GM12878 (cell line): ENCODE data around the gene SMIM44. TPM values are rescaled to one million over a fixed set of nuclear protein-coding genes. Genes with fewer than 3 reads are reported as not detected.

ENCODE experiments used
- ATAC-seq: fragments of 200-7000 bp; cut with Tn5 transposase; 3 replicates; pipeline ENCODE4 v1.9.1; 2020; ENCODE audit warnings: mild to moderate bottlenecking, moderate library complexity
- BruUV-seq: library from RNA; stranded (reverse); fragments of 400-500 nt; replicated peaks from 2 replicates; lab custom pipeline; 2021; lab: Mats Ljungman, UMichigan
- CTCF ChIA-PET: fragments of 300-600 bp; sonication (Branson Sonifier 250); formaldehyde crosslinking; extraction: SDS; loops from one replicate; lab custom pipeline; 2021; ENCODE audit warnings: inconsistent platforms; lab: Yijun Ruan, JAX
- POLR2A ChIA-PET: fragments of 350-600 bp; formaldehyde crosslinking; extraction: SDS; loops from one replicate; lab custom pipeline; 2021; ENCODE audit warnings: inconsistent platforms; lab: Charles Lee
- RAD21 ChIA-PET: fragments of 300-600 bp; sonication (Branson Sonifier 250); formaldehyde crosslinking; loops from one replicate; lab custom pipeline; 2023; ENCODE audit warnings: antibody characterized with exemption; ENCODE audit not compliant: unreplicated experiment; lab: Charles Lee
- SMC1A ChIA-PET: fragments of 300-600 bp; sonication (Branson Sonifier 250); formaldehyde crosslinking; loops from one replicate; lab custom pipeline; 2023; ENCODE audit not compliant: unreplicated experiment, uncharacterized antibody; lab: Charles Lee
- DNase-seq: peaks from one replicate; pipeline ENCODE4 v3.0.0-alpha.2; 2011; ENCODE audit warnings: low read depth, low spot score
- FAIRE-seq: peaks from 3 replicates; lab custom pipeline; 2011; peaks lifted over from hg19 to GRCh38; lab: Jason Lieb, UNC
- H2AFZ ChIP-seq: 2 replicates; pipeline ENCODE4 v1.6.0; 2011; ENCODE audit warnings: low read depth, low read length, control low read depth; ENCODE audit not compliant: control insufficient read depth
- H3K27ac ChIP-seq: 2 replicates; pipeline ENCODE4 v1.5.1; 2011; ENCODE audit warnings: control low read depth; ENCODE audit not compliant: control insufficient read depth, insufficient read depth
- H3K27me3 ChIP-seq, 2 experiments: replicated peaks in 1 of 2; 2 replicates each; pipeline versions ENCODE4 v1.6.0 to v1.6.1; 2011; ENCODE audit warnings: low read length in 1 of 2; ENCODE audit not compliant: control insufficient read depth in 2 of 2, insufficient read depth in 2 of 2
- H3K36me3 ChIP-seq, 2 experiments: 2 replicates each; pipeline ENCODE4 v1.5.1; 2011; ENCODE audit warnings: low read length in 1 of 2; ENCODE audit not compliant: control insufficient read depth in 2 of 2, insufficient read depth in 2 of 2
- H3K4me1 ChIP-seq: 2 replicates; pipeline ENCODE4 v1.6.1; 2011; ENCODE audit warnings: mild to moderate bottlenecking, low read length, moderate library complexity, mixed read lengths; ENCODE audit not compliant: control insufficient read depth, insufficient read depth
- H3K4me2 ChIP-seq: 2 replicates; pipeline ENCODE4 v1.6.0; 2011; ENCODE audit warnings: control low read depth; ENCODE audit not compliant: control insufficient read depth, insufficient read depth
- H3K4me3 ChIP-seq: fragments of 200-600 bp; sonication (generic); 2 replicates; pipeline ENCODE4 v1.5.1; 2016
- H3K79me2 ChIP-seq: 2 replicates; pipeline ENCODE4 v1.6.0; 2011; ENCODE audit warnings: low read length; ENCODE audit not compliant: control insufficient read depth, insufficient read depth
- H3K9ac ChIP-seq: 2 replicates; pipeline ENCODE4 v1.8.0; 2011; ENCODE audit warnings: low read length, control low read depth, mixed read lengths; ENCODE audit not compliant: control insufficient read depth, insufficient read depth
- H3K9me3 ChIP-seq: replicated peaks from 3 replicates; pipeline ENCODE4 v1.5.1; 2011; ENCODE audit warnings: mild to moderate bottlenecking, low read length; ENCODE audit not compliant: control insufficient read depth, insufficient read depth
- H4K20me1 ChIP-seq: 2 replicates; pipeline ENCODE4 v1.6.0; 2011; ENCODE audit not compliant: control insufficient read depth, insufficient read depth
- ATF7 ChIP-seq: fragments of 450-650 bp; IDR thresholded peaks from 2 replicates; pipeline ENCODE4 v1.6.1; 2016; ENCODE audit warnings: low read depth, mild to moderate bottlenecking
- CBX3 ChIP-seq: fragments of 200-600 bp; sonication (generic); IDR thresholded peaks from 2 replicates; pipeline ENCODE4 v1.6.1; 2016; ENCODE audit warnings: low read depth, borderline replicate concordance
- KDM1A ChIP-seq: fragments of 200-600 bp; sonication (generic); IDR thresholded peaks from 2 replicates; pipeline ENCODE4 v1.6.1; 2016; ENCODE audit warnings: borderline replicate concordance
- MYB ChIP-seq: fragments of 150-350 bp; IDR thresholded peaks from 2 replicates; pipeline ENCODE4 v1.6.1; 2014; ENCODE audit warnings: mild to moderate bottlenecking, low read depth, low read length, borderline replicate concordance
- RAD51 ChIP-seq: fragments of 450-650 bp; IDR thresholded peaks from 2 replicates; pipeline ENCODE4 v1.6.1; 2016; ENCODE audit warnings: moderate library complexity, mild to moderate bottlenecking, inconsistent platforms
- TCF7 ChIP-seq: IDR thresholded peaks from 2 replicates; pipeline ENCODE4 v1.6.1; 2014; ENCODE audit warnings: antibody characterized with exemption, borderline replicate concordance
- WGBS: methylation state at CpG from one replicate; pipeline ENCODE4 v1.1.6; 2016; ENCODE audit warnings: low lambda C conversion rate; ENCODE audit not compliant: insufficient replicate concordance, insufficient coverage; ENCODE audit errors: missing lambda C conversion rate; 5-methylcytosine and 5-hydroxymethylcytosine counted together
- in situ Hi-C: fragments of 300-500 bp; cut with MboI; formaldehyde crosslinking; loops from 9 replicates; pipeline ENCODE4 v1.14.3; 2018; ENCODE audit warnings: mixed read lengths
- intact Hi-C: fragments of 100-400 bp; cut with micrococcal nuclease; formaldehyde crosslinking; loops from one replicate; pipeline ENCODE4 v1.14.2; 2022; ENCODE audit not compliant: unreplicated experiment
- polyA plus RNA-seq, 11 experiments: library from polyadenylated mRNA; depleted of rRNA in 4 of 11; unstranded in 6 of 11; stranded (reverse) in 5 of 11; fragments of >200 nt; fragmentation: Nextera tagmentation in 4 of 11; fragmentation: Illumina TruSeq in 1 of 11; extraction: Ambion mirVana in 4 of 11; extraction: Trizol in 1 of 11; gene quantifications; 1 replicate in 1 of 11; 2 replicates in 10 of 11; pipeline versions ENCODE4 v1.2.1 to v1.2.3, GENCODE V29; 2011 to 2016; ENCODE audit warnings: inconsistent platforms in 2 of 11, missing spikeins in 2 of 11, low read depth in 1 of 11
- total RNA-seq, 4 experiments: library from RNA; depleted of rRNA in 3 of 4; stranded (reverse); fragments of >200 nt in 3 of 4; fragmentation: Illumina TruSeq in 1 of 4; extraction: Trizol in 1 of 4; gene quantifications; 2 replicates each; pipeline versions ENCODE4 v1.2.1 to v1.2.3, GENCODE V29; 2013 to 2021
- TF ChIP-seq, protein P1 (sequence below): fragments of 450-650 bp; IDR thresholded peaks from 2 replicates; pipeline ENCODE4 v1.6.1; 2017; ENCODE audit warnings: mild to moderate bottlenecking, moderate library complexity

The SMIM44 gene
- total and polyA plus RNA-seq, 10 of the 15 experiments (the other 5 are each of a cell fraction or from before 2014, with no cell fraction given) = not detected

DNA sequence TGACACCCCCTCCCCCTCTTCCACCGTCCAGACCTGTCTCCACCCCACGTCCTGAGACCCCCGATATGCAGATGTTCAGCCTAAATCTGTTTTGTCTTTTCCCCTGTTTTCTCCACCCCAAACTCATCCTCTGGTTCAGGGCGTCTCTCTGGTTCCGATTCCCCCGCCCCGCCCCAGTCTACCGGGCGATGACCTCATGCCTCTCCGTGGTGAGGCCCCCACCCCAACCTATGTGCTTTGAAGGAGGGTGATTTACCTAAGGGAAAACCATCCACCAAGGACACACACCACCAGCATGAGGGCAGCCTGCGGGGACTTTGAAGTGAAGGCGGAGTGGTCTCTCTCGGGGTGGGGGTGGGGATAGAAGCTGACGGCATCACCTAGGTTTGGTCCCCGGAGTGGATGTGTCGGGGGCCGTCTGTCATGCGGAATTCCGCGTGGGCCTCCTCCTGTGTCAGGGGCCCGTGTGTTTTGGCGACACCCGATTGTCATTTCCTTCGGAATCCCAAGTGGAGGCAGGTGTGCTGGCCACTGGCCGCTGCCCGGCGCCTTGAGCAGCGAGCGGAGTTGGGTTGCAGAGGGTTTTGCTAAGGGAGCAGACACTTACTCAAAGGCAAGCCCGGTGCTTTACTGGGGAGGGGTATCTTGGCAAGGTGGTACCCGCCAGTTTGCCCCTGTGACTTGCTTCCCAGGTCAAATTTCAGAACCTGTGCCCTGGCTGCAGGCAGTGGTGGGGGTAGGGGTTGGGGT, 24.3 kb upstream of the SMIM44 start:
- Histone ChIP-seq H3K36me3 (peaks cover 0 to 1% of the 10 kb centered on the region in 2 experiments; a peak in 3 of 4 replicates), H3K4me3 (peak overlapping the region; percentile 99), H3K79me2 (peaks cover 46% of the 10 kb centered on the region), H2AFZ (no peak overlapping the region), H3K4me2 (peak overlapping the region; percentile 66), H3K27ac (0 out of 2 replicates have a peak overlapping the region, but pooled peaks have one; percentile 31), H3K9me3 (no peaks in the 10 kb centered on the region), H3K4me1 (peaks cover 7% of the 10 kb centered on the region), H3K9ac (peak overlapping the region; percentile 87), H3K27me3 (no peaks in the 10 kb centered on the region), H4K20me1 (no peaks in the 10 kb centered on the region)
- ChIA-PET POLR2A (interaction anchor here (0.6 kb wide), 1 partner anchor 336 kb away, joined by 4 read pairs; no protein-coding TSS in a partner anchor), CTCF (no interaction called here), SMC1A (no interaction called here), RAD21 (interaction anchor here (0.7 kb wide), 1 partner anchor 1283 kb away, joined by 3 read pairs; no protein-coding TSS in a partner anchor)
- FAIRE-seq (no peak), DNase-seq (no peak), ATAC-seq (no peak)
- 63% methylated on average over 31 of the region's 31 CpGs for WGBS
- TF ChIP-seq KDM1A (no peak), RAD51 (no peak), CBX3 (no peak), TCF7 (no peak), ATF7 (peak; percentile 40), MYB (no peak)
- TF ChIP-seq, protein P1, sequence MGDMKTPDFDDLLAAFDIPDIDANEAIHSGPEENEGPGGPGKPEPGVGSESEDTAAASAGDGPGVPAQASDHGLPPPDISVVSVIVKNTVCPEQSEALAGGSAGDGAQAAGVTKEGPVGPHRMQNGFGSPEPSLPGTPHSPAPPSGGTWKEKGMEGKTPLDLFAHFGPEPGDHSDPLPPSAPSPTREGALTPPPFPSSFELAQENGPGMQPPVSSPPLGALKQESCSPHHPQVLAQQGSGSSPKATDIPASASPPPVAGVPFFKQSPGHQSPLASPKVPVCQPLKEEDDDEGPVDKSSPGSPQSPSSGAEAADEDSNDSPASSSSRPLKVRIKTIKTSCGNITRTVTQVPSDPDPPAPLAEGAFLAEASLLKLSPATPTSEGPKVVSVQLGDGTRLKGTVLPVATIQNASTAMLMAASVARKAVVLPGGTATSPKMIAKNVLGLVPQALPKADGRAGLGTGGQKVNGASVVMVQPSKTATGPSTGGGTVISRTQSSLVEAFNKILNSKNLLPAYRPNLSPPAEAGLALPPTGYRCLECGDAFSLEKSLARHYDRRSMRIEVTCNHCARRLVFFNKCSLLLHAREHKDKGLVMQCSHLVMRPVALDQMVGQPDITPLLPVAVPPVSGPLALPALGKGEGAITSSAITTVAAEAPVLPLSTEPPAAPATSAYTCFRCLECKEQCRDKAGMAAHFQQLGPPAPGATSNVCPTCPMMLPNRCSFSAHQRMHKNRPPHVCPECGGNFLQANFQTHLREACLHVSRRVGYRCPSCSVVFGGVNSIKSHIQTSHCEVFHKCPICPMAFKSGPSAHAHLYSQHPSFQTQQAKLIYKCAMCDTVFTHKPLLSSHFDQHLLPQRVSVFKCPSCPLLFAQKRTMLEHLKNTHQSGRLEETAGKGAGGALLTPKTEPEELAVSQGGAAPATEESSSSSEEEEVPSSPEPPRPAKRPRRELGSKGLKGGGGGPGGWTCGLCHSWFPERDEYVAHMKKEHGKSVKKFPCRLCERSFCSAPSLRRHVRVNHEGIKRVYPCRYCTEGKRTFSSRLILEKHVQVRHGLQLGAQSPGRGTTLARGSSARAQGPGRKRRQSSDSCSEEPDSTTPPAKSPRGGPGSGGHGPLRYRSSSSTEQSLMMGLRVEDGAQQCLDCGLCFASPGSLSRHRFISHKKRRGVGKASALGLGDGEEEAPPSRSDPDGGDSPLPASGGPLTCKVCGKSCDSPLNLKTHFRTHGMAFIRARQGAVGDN = no peak
- TSS peak; percentile 63 for BruUV-seq
- intact Hi-C loops = no loop called here
- in situ Hi-C loops = no loop called here
